OCI-LY3 (cell line): ENCODE results near the gene ADRB2.

Experiments
- H2AFZ ChIP-seq: fragments of 200-600, 300-600 bp; shearing (Covaris generic); 2 replicates; pipeline ENCODE4 v1.6.0; 2014; ENCODE audit warnings: antibody characterized with exemption, low read depth, low read length
- H3K27ac ChIP-seq: fragments of 200-600, 300-600 bp; sonication (generic); 2 replicates; pipeline ENCODE4 v1.5.1; 2014; ENCODE audit warnings: mild to moderate bottlenecking, low read length, moderate library complexity, mixed read lengths
- H3K27me3 ChIP-seq: fragments of 200-600, 300-600 bp; sonication (generic); 2 replicates; pipeline ENCODE4 v1.6.1; 2014; ENCODE audit warnings: low read depth, low read length, mixed read lengths
- H3K36me3 ChIP-seq: fragments of 200-600, 300-600 bp; sonication (generic); replicated peaks from 2 replicates; pipeline ENCODE3; 2014; ENCODE audit warnings: low read depth, low read length, mixed read lengths
- H3K4me1 ChIP-seq: fragments of 300-600, 200-600 bp; sonication (generic); 2 replicates; pipeline ENCODE4 v1.6.1; 2014; ENCODE audit warnings: low read length, mixed read lengths
- H3K4me2 ChIP-seq: fragments of 200-600, 300-600 bp; sonication (generic); 2 replicates; pipeline ENCODE4 v1.6.1; 2014; ENCODE audit warnings: low read length, mixed read lengths
- H3K4me3 ChIP-seq: fragments of 300-600, 200-600 bp; sonication (generic); 2 replicates; pipeline ENCODE4 v1.5.1; 2014; ENCODE audit warnings: antibody characterized with exemption, mild to moderate bottlenecking, low read length, moderate library complexity
- H3K79me2 ChIP-seq: fragments of 300-600, 200-600 bp; shearing (Covaris generic); 2 replicates; pipeline ENCODE4 v1.6.1; 2014; ENCODE audit warnings: mild to moderate bottlenecking, low read length, mixed read lengths
- H3K9ac ChIP-seq: fragments of 300-600, 200-600 bp; shearing (Covaris generic); 2 replicates; pipeline ENCODE4 v1.6.0; 2014; ENCODE audit warnings: mild to moderate bottlenecking, low read length, moderate library complexity
- H3K9me3 ChIP-seq: fragments of 200-600, 300-600 bp; shearing (Covaris generic); 2 replicates; pipeline ENCODE4 v1.6.1; 2014; ENCODE audit warnings: low read length, mixed read lengths; ENCODE audit not compliant: insufficient read depth
- H4K20me1 ChIP-seq: fragments of 200-600, 300-600 bp; sonication (generic); 2 replicates; pipeline ENCODE4 v1.6.1; 2016; ENCODE audit warnings: low read length, mixed read lengths; ENCODE audit not compliant: insufficient read depth
- EZH2phosphoT487 ChIP-seq: fragments of 200-600 bp; shearing (Covaris generic); IDR thresholded peaks from 2 replicates; pipeline ENCODE4 v1.6.1; 2018; ENCODE audit warnings: antibody characterized with exemption, mixed run types, low read depth
- TF ChIP-seq, protein P1 (sequence below): fragments of 200-600, 300-600 bp; sonication (generic); IDR thresholded peaks from 2 replicates; pipeline ENCODE4 v1.5.1; 2014; ENCODE audit warnings: antibody characterized with exemption, low read length, low read depth

Gene ADRB2

DNA sequence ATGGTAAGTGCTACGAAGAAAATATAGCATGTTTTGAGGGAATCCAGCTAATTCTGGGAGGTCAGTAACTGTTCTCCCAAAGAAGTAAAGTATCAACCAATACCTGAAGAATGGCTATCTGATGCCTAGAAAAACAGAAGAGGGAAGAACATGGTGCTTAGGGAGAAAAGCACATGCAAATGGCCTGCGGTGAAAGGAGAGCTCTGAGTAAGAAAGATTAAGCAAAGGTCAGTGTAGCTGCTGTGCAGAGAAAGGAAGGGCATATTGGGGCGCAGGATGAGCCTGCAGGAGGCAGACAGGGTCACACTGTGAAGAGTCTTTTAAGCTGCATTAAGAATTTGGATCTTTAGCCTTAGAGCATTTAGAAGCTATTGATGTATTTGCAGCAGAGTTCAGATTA is 11.0 kb downstream of the ADRB2 start:
- H4K20me1 ChIP-seq: peaks cover 11% of the 10 kb centered on the region; the same call in 1 of the 2 replicates
- H2AFZ ChIP-seq: no peak overlapping the region
- no peaks in the 10 kb centered on the region for H3K36me3 ChIP-seq
- TF ChIP-seq, protein P1, sequence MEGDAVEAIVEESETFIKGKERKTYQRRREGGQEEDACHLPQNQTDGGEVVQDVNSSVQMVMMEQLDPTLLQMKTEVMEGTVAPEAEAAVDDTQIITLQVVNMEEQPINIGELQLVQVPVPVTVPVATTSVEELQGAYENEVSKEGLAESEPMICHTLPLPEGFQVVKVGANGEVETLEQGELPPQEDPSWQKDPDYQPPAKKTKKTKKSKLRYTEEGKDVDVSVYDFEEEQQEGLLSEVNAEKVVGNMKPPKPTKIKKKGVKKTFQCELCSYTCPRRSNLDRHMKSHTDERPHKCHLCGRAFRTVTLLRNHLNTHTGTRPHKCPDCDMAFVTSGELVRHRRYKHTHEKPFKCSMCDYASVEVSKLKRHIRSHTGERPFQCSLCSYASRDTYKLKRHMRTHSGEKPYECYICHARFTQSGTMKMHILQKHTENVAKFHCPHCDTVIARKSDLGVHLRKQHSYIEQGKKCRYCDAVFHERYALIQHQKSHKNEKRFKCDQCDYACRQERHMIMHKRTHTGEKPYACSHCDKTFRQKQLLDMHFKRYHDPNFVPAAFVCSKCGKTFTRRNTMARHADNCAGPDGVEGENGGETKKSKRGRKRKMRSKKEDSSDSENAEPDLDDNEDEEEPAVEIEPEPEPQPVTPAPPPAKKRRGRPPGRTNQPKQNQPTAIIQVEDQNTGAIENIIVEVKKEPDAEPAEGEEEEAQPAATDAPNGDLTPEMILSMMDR: no peak
- no peak for TF ChIP-seq EZH2phosphoT487
- peaks cover 51% of the 10 kb centered on the region for H3K4me1 ChIP-seq
- H3K9me3 ChIP-seq: no peaks in the 10 kb centered on the region
- 0 out of 2 replicates have a peak overlapping the region, but pooled peaks have one; percentile 14 for H3K4me3 ChIP-seq
- no peak overlapping the region for H3K9ac ChIP-seq
- H3K27me3 ChIP-seq: peaks cover 72% of the 10 kb centered on the region
- peak overlapping the region; percentile 46; the same call in 1 of the 2 replicates for H3K4me2 ChIP-seq
- H3K27ac ChIP-seq: no peak overlapping the region
- H3K79me2 ChIP-seq: no peaks in the 10 kb centered on the region

DNA sequence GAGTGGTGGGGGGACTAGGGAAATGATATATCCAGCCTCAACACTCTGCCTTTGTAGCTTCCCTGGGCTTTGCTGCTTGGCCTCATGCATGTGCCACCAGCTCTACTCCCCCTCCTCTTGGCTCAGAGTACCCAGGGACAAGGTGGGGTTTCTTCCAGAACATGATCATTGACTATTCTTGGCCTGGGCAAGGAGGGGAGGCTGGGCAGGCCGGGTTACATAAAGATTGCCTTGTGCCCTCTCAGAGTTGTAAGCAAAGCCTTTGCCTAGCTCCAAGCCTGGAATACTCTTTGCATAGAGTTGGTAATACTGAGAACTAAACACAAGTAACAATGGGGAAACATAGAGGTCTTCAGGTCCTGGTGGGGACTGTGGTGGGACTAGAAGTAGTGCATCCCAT is 11.9 kb downstream of the ADRB2 start:
- Histone ChIP-seq H3K4me3 (no peak overlapping the region), H3K36me3 (no peaks in the 10 kb centered on the region), H3K4me1 (peaks cover 41% of the 10 kb centered on the region), H4K20me1 (peaks cover 11% of the 10 kb centered on the region; the same call in 1 of the 2 replicates), H3K79me2 (no peaks in the 10 kb centered on the region), H3K9ac (no peak overlapping the region), H3K4me2 (no peak overlapping the region), H2AFZ (no peak overlapping the region), H3K9me3 (no peaks in the 10 kb centered on the region), H3K27ac (no peak overlapping the region), H3K27me3 (peaks cover 67% of the 10 kb centered on the region)
- TF ChIP-seq, protein P1: no peak
- TF ChIP-seq EZH2phosphoT487: no peak

DNA sequence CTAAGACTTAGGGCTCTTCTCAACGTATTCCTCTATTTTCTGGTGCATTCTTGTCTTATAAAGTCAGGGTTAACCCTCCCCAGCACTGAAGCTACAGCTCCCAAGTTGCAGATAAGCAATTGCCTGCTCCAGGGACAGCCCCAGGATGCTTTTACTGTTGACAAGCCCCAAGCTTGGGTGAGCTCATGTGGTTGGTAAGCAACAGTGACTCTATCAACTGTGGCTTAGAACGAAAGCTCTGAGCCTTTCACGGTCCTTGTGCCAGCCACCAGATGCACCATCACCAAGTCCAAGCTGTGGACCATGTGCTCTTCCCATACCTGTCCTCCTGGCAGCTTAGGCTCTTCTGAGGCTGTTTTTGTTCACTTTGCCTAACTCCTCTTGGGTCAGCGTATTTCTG is 13.5 kb downstream of the ADRB2 start:
- peaks cover 11% of the 10 kb centered on the region; the same call in 1 of the 2 replicates for H4K20me1 ChIP-seq
- TF ChIP-seq EZH2phosphoT487: no peak
- TF ChIP-seq, protein P1: no peak
- H3K4me3 ChIP-seq: no peak overlapping the region
- H3K4me2 ChIP-seq: no peak overlapping the region
- no peak overlapping the region for H2AFZ ChIP-seq
- no peaks in the 10 kb centered on the region for H3K79me2 ChIP-seq
- no peaks in the 10 kb centered on the region for H3K9me3 ChIP-seq
- H3K4me1 ChIP-seq: peaks cover 27% of the 10 kb centered on the region
- no peak overlapping the region for H3K9ac ChIP-seq
- H3K36me3 ChIP-seq: no peaks in the 10 kb centered on the region
- peaks cover 66% of the 10 kb centered on the region for H3K27me3 ChIP-seq
- no peak overlapping the region for H3K27ac ChIP-seq

DNA sequence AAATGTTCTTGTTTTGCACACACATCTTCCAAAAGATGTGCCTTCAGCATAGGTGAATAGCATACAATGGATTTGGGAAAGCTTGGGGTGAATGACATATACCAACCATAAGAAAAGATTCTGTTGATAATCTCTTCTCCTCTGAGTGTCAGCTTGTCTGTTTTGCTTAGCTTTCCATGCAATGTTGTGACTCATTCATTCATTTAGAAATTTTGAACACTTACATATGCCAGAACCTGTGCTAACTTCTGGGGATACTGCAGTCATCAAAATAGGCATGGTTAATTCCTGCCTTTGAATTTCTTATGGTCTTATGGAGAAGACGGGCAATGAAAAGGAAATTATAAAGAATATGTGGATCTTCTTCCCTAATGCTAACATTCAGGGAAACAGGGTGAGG is 14.1 kb downstream of the ADRB2 start:
- Histone ChIP-seq H2AFZ (no peak overlapping the region), H4K20me1 (peaks cover 7% of the 10 kb centered on the region; the same call in 1 of the 2 replicates), H3K4me3 (no peak overlapping the region), H3K4me1 (peaks cover 21% of the 10 kb centered on the region), H3K9ac (no peak overlapping the region), H3K4me2 (no peak overlapping the region), H3K27ac (no peak overlapping the region), H3K9me3 (no peaks in the 10 kb centered on the region), H3K27me3 (peaks cover 63% of the 10 kb centered on the region), H3K36me3 (no peaks in the 10 kb centered on the region), H3K79me2 (no peaks in the 10 kb centered on the region)
- TF ChIP-seq, protein P1: no peak
- TF ChIP-seq EZH2phosphoT487: no peak
